Measurements from ENCODE around the gene MAP3K15.
"Not testable (repeated sequence)": the region's sequence is repeated elsewhere in the genome, so short reads cannot be mapped to it uniquely, and the experiment has no call there.

MAP3K15 gene

DNA sequence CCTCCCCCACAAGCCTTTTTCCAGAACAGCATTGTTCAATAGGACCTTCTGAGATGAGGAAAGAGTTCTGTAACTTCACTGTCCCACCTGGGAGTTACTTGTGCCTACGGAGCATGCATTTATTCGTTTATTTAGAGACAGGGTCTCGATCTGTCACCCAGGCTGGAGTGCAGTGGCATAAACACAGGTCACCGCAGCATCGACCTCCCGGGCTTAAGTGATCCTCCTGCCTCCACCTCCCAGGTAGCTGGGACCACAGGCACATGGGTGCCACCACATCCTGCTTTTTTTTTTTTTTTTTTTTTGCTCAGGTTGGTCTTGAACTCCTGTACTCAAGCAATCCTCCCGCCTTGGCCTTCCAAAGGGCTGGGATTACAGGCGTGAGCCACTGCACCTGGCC, 2.9 kb downstream of the MAP3K15 start:
- no peak overlapping the region for H3K27ac ChIP-seq
- DNase-seq (ENCODE audit: low spot score): no peak
- TF ChIP-seq, protein P1, sequence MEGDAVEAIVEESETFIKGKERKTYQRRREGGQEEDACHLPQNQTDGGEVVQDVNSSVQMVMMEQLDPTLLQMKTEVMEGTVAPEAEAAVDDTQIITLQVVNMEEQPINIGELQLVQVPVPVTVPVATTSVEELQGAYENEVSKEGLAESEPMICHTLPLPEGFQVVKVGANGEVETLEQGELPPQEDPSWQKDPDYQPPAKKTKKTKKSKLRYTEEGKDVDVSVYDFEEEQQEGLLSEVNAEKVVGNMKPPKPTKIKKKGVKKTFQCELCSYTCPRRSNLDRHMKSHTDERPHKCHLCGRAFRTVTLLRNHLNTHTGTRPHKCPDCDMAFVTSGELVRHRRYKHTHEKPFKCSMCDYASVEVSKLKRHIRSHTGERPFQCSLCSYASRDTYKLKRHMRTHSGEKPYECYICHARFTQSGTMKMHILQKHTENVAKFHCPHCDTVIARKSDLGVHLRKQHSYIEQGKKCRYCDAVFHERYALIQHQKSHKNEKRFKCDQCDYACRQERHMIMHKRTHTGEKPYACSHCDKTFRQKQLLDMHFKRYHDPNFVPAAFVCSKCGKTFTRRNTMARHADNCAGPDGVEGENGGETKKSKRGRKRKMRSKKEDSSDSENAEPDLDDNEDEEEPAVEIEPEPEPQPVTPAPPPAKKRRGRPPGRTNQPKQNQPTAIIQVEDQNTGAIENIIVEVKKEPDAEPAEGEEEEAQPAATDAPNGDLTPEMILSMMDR (IDR thresholded peaks at IDR 0.05): no peak
- no peak overlapping the region for H3K4me3 ChIP-seq

DNA sequence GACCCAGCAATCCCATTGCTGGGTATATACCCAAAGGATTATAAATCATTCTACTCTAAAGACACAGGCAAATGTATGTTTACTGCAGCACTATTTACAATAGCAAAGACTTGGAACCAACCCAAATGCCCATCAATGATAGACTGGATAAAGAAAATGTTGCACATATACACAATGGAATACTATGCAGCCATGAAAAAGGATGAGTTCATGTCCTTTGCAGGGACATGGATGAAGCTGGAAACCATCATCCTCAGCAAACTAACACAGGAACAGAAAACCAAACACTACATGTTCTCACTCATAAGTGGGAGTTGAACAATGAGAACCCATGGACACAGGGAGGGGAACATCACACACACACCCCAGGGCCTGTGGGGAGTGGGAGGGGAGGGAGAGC, 3.5 kb downstream of the MAP3K15 start:
- not testable (repeated sequence) for DNase-seq (ENCODE audit: low spot score); H3K27ac ChIP-seq; H3K4me3 ChIP-seq

DNA sequence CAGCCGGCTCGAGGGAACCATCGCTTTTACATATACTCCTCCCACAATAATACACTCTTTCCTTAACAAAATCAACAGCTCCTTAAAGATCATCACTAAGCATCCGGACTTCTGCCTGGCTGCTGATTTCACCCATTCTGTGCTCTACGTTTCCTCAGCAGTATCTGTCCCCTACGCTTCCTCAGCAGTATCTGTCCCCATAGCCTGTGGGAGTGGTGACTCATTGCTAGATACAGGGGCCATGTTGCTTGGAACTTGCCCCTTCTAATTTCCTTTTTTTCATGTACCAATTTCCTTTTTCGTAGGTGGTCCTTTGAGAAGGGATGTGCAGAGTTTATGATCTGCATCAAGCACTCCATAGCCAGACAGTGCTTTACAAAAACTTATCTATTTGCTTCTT, 18.6 kb downstream of the MAP3K15 start:
- no peak overlapping the region for H3K27ac ChIP-seq
- TF ChIP-seq, protein P1 (IDR thresholded peaks at IDR 0.05): no peak
- no peak for DNase-seq (ENCODE audit: low spot score)

DNA sequence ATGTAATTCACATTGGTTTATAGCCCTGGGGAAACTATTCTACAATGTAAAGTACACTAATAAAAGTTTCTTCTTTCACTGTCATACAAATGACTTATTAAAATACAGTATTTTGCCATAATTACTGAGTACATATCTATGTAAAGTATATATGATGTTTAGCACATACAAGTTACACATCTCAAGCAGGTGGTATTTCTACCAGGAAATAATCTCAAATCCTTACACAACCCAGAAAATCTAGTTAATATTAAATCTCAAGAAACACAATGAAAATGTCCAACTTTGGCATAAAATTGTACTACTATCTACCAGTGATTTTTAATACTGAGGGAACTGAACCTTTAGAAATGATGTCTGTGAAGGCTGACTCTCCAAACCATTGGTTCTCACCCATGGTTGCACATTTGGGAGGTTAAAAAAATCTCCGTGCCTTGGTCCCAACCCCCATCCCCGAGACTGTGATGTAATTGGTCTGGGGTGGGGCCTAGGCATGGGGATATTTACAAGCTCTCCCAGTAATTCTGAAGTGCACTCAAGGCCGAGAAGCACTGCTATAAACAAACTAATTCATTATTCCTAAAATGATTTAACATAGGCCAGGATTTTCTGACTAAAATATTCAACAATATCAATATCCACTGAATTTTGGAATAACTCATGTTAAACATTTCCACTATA, 27.6 kb downstream of the MAP3K15 start:
- no peak overlapping the region for H3K4me3 ChIP-seq
- H3K27ac ChIP-seq: no peak overlapping the region
- TF ChIP-seq, protein P1 (IDR thresholded peaks at IDR 0.05): no peak
- DNase-seq (ENCODE audit: low spot score): no peak

More for the DNA sequence above, 18.6 kb downstream of the MAP3K15 start:
- H3K4me3 ChIP-seq: no peak overlapping the region

DNA sequence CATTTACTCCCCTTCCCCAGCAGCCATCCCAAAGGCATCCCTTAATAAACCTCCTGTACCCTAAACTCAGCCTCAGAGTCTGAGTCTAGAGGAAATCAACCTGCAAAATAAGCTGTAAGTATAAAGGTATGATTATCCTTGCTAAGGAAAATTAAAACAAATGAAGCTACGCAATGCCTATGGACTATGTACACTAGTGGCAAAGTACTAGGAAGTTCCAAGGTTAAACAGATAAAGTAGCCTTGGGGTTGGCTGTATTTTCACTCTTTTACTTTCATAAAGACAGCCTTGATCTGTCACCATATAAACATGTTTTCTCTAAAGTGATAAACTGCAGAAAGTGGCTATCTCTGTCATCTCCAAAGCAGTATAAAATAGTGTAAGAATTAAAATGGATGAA, 35.9 kb downstream of the MAP3K15 start:
- DNase-seq (ENCODE audit: low spot score): no peak
- TF ChIP-seq, protein P1 (IDR thresholded peaks at IDR 0.05): no peak

DNA sequence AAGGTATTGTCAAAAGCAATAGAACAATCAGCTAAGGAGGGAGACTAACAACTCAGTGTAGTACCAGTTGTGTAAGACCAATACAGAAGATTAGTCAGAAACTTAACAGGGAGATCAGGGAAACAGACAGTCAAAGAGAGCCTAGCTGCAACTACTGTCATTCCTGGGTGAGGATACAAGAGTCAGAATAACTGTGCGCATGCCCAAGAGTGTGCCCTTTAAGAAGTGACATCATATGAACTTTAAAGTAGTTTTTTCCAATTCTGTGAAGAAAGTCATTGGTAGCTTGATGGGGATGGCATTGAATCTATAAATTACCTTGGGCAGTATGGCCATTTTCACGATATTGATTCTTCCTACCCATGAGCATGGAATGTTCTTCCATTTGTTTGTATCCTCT, 46.9 kb downstream of the MAP3K15 start:
- H3K4me3 ChIP-seq; H3K27ac ChIP-seq; DNase-seq (ENCODE audit: low spot score): not testable (repeated sequence)

More for the DNA sequence above, 35.9 kb downstream of the MAP3K15 start:
- H3K4me3 ChIP-seq: no peak overlapping the region
- H3K27ac ChIP-seq: no peak overlapping the region

DNA sequence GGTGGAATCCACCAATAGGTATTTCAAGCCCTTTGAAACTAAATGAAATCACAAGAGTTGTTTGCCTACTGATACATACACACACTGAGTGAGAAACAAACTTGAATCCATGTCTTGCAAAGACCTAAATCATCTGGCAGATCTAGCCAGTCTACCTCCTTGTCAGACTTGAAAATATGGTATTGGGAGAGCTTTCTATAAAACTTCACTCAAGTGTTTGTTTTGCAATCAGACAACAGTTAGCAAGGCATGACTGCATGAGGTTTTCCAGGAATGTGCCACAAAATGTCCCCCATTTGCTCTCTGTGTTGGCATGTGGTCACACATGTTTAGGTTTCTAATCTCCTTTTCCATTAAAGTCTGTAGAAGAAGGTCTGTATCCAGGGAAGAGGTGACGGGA, 52.4 kb downstream of the MAP3K15 start:
- TF ChIP-seq, protein P1 (IDR thresholded peaks at IDR 0.05): no peak
- no peak overlapping the region for H3K27ac ChIP-seq
- no peak for DNase-seq (ENCODE audit: low spot score)
- no peak overlapping the region for H3K4me3 ChIP-seq

DNA sequence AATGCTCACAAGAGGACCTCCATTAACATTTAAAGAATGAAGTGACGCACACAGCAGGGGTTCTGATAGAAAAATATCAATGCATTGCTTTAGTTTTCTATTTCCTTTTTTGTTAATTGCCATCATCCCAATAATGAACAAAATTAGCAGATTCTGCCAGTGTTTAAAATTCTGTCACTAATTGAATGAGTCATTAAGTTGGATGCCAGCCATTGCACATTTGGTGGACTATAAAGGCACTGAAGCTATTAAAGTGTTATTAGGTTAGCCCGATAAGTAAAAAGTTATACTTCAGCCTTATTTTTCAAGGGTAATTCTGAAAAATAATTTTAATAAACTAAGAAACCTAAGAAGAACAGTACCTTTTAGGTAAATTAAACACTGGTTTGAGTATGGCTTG, 53.1 kb downstream of the MAP3K15 start:
- Histone ChIP-seq H3K27ac (no peak overlapping the region), H3K4me3 (no peak overlapping the region)
- TF ChIP-seq, protein P1 (IDR thresholded peaks at IDR 0.05): no peak
- no peak for DNase-seq (ENCODE audit: low spot score)

Data from coronary artery (tissue), 2 donors.